ENCODE results near the gene NCS1.

DNA sequence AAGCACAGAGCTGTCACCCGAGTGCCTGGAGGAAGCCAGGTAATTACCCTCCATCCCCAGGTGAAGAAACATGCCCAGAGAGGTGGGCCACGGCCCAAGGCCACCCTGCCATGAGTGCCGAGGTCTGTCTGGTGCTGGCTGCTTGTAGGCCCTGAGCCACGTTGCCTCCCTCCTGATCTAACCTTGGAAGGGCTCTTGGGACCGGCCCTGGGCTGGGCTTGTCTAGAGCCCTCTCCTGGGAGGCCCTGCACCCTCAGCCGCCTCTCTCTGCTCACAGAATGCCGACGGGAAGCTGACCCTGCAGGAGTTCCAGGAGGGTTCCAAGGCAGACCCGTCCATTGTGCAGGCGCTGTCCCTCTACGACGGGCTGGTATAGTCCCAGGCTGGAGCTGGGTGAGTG lies 53.9 kb downstream of the NCS1 start:
- TF ChIP-seq, protein P1, sequence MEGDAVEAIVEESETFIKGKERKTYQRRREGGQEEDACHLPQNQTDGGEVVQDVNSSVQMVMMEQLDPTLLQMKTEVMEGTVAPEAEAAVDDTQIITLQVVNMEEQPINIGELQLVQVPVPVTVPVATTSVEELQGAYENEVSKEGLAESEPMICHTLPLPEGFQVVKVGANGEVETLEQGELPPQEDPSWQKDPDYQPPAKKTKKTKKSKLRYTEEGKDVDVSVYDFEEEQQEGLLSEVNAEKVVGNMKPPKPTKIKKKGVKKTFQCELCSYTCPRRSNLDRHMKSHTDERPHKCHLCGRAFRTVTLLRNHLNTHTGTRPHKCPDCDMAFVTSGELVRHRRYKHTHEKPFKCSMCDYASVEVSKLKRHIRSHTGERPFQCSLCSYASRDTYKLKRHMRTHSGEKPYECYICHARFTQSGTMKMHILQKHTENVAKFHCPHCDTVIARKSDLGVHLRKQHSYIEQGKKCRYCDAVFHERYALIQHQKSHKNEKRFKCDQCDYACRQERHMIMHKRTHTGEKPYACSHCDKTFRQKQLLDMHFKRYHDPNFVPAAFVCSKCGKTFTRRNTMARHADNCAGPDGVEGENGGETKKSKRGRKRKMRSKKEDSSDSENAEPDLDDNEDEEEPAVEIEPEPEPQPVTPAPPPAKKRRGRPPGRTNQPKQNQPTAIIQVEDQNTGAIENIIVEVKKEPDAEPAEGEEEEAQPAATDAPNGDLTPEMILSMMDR (conservative IDR thresholded peaks at IDR 0.05): no peak
- TF ChIP-seq ZFX (IDR thresholded peaks at IDR 0.05): no peak

Measured in C4-2B (cell line).